Measurements from ENCODE around the gene FAM110C. TPM values are rescaled to one million over a fixed set of nuclear protein-coding genes. Genes with fewer than 3 reads are reported as not detected.
"Not testable (repeated sequence)": the region's sequence is repeated elsewhere in the genome, so short reads cannot be mapped to it uniquely, and the experiment has no call there.

FAM110C gene, protein sequence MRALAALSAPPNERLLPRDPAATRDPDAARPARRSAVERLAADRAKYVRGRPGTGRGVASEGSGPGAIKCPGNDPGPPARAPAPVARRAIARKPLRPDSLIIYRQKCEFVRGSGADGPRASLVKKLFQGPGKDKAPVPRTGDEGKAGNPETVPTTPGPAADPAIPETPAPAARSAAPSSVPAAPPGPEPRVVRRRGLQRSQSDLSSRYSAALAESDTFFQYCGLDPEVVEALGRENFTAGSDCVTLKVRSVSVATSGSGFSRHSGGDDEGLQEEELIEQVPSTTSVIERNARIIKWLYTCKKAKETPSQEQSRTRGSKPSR
- total RNA-seq, result 21.8 TPM

DNA sequence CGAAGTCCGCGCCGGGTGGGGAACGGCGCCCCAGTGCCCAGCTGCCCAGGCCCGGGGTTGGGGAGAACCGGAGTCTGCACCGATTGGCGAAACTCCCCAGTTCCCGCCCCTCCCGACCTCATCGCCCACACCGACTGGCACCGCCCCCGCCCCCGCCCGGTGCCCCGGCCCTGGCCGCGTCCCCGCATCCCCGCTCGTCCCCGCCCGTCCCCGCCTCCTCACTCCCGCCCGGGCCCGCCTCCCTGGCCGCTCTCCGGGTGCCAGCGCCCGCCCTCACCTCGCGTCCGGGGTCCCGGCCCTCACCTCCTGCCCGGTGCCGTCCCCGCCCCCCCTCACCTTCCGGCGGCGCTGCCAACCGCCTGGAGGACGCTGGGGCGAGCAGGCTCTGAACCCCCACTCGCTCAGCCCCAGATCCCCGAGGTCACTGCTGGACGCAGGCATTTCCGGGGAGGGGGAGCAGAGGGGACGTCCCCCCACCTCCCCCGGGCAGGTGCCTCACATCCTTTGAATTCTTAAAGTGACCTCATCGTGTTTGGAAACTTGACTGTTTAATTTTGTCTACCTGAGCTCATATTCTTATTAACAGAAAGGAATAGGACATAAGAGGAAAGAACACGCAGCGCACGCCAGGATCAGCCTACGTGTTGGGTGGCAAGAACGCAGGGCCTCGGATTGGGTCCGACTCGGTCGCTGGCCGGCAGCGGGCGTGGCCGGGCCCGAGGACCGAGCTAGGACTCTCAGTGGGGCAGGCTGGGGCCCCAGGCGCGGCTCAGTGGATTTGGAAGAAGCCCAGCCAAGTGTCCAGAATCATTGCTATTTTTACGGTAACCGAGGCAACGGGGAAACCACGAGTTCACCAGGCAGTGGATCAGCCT, at the start of gene FAM110C:
Gene FAM110C, minus strand, starts transcription at position 35 of the 875 bp plus-strand sequence. CDS start 120 bp downstream, outside the sequence.
- DNase-seq (ENCODE audit: low spot score), result peak; percentile 86

DNA sequence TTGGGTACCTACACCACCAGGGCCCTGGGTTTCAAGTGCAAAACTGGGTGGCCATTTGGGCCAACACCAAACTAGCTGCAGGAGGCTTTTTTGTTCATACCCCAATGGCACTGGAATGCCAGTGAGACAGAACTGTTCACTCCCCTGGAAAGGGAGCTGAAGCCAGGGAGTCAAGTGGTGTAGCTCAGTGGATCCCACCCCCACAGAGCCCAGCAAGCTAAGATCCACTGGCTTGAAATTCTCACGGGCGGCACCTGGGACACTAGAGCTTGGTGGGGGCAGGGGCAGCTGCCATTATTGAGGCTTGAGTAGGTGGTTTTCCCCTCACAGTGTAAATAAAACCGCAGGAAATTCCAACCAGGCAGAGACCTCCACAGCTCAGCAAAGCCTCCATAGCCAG, 46.0 kb upstream of the FAM110C start:
- DNase-seq (ENCODE audit: low spot score), result no peak

DNA sequence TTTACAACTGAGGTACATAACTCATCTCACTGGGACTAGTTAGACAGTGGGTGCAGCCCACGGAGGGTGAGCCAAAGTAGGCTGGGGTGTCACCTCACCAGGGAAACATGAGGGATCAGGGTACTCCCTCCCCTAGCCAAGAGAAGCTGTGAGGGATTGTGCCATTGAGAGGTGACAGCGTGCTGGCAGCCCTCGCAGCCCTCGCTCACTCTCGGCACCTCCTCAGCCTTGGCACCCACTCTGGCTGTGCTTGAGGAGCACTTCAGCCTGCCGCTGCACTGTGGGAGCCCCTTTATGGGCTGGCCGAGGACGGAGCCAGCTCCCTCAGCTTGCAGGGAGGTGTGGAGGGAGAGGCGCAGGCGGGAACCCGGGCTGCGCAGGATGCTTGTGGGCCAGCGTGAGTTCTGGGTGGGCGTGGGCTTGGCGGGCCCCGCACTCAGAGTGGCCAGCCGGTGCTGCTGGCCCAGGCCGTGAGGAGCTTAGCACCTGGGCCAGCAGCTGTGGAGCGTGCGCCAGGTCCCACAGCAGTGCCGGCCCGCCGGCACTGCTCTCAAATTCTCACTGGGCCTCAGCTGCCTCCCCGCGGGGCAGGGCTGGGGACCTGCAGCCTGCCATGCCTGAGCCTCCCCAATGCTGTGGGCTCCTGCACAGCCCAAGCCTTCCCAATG, 44.5 kb upstream of the FAM110C start:
- no peak for DNase-seq (ENCODE audit: low spot score)

DNA sequence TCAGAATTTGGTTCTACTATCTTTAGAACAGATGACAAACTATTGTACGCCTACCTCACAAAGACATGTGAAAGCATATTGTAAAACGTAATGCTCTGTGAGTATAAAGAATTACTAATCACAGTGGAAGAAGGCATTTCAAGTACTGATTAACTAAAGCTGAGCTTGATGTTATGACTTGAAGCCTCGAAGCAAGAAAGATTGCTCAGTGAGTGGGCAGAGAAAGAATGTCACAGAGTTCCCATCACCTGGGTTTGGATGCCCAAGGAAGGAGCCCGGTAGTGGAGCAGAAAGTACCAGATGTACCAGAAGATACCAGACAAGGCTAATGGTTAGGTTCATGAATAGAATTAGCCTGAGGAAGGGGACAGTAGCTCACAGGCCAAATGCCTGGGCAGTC, 39.5 kb upstream of the FAM110C start:
- DNase-seq (ENCODE audit: low spot score), result no peak

DNA sequence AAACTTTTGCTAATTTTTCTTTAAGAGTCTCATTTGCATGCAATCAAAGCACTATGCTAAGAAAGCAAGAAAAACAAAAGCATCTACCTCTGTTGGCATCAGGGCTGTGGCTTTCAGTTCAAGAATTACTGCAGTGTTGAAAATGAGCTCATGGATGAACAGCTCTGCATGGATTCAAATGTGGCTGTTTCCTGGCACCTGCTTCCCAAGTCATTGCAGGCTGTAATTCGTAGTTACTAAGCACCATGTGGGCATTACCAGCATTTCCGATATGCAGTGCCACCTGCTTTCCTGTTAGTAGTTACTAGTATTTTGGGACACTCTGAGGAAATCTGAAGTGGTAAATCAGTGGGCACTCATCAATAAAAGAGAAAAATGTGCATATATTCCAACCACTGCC, 37.8 kb upstream of the FAM110C start:
- DNase-seq (ENCODE audit: low spot score), result no peak

DNA sequence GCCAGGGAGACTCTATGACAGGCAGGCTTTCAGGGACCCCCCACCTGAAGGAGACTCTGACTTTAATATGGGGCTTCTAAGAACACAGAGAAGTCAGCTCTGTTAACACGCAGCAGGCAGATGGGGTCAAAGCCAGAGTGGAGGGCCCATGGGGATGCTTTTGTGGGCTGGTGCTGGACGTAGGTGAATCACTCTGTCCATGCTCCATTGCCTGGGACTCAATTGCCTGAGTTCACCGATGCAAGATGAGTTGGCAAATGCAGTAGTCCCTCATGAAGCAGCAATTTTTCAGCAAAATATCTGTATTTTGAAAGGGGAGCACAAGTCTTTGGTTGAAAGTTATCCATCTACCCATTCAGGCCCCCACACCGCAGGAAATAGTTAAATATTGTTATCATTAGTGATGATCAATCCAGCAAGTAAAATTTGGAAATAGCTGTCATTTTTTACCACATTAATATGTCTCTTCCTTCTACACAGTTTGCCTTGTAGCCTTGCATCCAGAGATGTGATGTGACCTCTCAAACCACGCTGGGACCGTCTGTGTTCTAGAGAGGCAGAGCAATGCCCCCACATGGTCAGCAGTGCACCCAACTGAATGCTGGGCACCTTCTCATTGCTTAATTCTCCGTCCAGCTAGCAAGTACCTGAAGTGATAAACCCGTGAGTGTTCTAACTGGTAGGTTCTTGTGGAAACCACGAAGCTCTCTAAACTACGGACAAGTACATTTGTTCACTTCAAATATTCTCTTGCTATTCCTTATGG, 34.8 kb upstream of the FAM110C start:
- DNase-seq (ENCODE audit: low spot score), result no peak

DNA sequence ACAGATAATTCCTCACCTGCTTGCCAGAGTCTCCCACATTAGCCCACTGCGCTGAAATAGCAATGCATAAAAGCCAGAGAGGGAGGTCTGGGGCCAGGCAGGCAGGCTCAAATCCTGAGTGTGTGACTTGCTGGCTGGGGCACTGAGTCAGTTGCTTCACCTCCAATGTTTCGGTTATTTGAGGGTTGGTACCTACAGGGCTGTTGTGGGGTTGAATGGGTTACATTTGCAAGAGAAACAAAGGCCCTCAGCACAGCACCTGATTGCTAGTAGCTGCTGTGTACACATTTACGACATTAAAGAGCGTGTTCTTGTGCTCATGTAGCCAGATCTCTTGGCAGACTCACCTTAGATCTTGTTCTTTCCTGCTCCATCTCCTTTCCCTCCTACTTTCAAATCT, 34.1 kb upstream of the FAM110C start:
- DNase-seq (ENCODE audit: low spot score), result no peak

DNA sequence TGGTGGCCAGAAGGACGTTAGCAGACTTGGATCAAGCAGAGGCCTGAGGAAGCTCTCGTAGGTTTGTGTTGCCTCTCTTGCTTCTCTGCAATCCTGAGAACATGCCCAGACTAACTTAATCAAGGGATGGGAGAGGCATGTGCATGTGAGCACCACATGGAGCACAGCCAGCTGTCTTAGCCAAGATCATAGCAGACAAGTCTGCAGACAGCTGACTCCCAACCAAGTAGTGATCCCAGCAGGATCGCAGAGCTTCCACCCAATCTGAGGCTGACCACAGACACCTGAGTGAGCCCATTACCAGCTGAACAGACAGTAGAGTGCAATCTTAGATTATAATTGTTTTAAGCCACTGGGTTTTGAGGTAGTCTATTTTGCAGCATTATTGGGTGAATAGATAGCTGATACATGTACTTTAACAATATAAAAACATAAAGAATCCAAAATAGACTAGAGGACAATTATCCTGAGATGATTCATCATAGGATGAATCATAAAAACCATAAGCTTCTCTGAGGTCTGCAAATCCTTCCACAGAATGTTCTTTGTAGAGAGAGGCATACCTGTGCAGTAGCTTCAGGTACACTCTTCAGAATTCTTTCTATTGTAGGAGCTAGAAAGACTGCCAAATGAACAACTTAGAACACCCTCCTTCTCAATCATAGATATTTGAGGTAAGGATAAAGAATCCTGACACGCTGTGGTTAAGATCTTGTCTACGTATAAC, 25.2 kb upstream of the FAM110C start:
- no peak for DNase-seq (ENCODE audit: low spot score)

DNA sequence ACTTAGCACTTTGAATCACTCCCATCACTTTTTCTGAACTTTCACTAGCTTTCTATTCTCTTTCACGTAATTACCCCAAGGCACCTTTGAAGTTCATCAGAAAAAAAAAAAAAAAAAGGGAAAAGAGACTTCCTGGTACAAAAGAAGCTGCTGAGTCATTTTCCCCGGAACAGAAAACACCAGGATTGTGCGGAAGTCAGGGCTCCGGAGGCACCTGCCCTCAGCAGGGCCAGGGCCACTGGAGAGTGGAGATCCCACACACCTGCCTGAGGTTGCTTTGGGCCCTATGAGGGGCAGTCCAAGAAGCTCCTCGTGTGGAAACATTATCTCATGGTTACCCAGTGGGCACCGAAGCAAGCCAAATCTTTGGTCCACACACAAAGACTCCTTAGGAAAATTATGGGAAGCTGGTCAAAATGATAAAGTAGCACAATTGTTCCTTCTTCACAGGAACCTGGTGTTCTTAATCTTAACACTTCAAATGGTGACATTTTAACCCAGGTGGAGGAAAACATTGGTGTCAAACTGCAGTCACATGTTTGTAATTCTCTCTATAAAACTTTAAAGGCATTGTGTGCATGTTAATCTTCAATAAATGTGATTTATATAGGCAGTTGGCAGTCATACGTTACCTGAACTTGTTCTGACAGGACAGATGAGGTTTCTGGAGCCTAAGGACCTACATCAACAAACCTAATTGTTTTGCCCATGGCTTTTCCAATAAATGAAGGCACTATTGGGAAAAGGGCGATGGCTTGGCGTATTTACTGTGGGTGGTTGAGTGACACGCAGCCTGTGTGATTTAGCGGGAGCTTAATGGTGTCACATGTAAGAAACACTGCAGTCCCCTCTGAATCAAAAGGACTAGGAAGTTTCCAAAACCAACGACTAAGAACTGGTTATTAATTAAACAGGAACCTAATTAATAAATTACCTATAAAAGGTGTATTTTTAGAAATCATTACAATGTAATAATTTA, 23.4 kb upstream of the FAM110C start:
- DNase-seq (ENCODE audit: low spot score), result no peak

DNA sequence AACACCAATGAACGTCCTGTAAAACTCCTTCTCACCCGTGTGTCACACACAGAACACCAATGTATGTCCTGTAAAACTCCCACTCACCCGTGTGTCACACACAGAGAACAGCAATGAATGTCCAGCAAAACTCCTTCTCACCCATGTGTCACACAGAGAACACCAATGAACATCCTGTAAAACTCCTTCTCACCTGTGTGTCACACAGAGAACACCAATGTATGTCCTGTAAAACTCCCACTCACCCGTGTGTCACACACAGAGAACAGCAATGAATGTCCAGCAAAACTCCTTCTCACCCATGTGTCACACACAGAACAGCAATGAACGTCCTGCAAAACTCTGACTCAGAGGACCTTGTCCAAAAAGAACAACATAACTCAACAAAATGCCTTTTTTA, 22.3 kb upstream of the FAM110C start:
- not testable (repeated sequence) for DNase-seq (ENCODE audit: low spot score)

DNA sequence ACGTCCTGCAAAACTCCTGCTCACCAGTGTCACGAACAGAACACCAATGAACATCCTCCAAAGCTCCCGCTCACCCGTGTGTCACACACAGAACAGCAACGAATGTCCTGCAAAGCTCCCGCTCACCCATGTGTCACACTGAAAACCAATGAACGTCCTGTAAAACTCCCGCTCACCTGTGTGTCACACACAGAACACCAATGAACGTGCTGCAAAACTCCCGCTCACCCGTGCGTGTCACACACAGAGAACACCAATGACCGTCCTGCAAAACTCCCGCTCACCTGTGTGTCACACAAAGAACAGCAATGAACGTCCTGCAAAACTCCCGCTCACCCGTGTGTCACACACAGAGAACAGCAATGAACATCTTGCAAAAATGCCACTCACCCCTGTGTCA, 20.5 kb upstream of the FAM110C start:
- no peak for DNase-seq (ENCODE audit: low spot score)

DNA sequence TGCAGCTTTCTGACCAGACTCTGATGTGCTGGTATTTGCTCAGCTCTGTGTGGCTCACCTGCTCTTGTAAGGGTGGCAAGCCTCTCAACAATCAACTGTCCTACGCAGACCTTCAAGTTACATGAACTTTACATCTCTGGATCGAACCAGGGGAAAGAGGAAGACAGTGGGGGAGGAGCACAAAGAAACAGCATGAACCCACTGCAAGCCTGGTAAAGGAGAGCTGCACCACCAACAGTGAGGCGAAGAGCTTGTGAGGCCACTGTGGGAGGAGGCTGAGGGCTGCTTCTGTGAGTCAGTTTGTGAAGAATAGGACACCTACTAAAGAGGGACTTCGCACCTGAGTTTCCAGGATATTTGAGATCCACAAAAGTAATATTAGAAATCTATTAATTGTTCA, 18.8 kb upstream of the FAM110C start:
- DNase-seq (ENCODE audit: low spot score), result no peak

DNA sequence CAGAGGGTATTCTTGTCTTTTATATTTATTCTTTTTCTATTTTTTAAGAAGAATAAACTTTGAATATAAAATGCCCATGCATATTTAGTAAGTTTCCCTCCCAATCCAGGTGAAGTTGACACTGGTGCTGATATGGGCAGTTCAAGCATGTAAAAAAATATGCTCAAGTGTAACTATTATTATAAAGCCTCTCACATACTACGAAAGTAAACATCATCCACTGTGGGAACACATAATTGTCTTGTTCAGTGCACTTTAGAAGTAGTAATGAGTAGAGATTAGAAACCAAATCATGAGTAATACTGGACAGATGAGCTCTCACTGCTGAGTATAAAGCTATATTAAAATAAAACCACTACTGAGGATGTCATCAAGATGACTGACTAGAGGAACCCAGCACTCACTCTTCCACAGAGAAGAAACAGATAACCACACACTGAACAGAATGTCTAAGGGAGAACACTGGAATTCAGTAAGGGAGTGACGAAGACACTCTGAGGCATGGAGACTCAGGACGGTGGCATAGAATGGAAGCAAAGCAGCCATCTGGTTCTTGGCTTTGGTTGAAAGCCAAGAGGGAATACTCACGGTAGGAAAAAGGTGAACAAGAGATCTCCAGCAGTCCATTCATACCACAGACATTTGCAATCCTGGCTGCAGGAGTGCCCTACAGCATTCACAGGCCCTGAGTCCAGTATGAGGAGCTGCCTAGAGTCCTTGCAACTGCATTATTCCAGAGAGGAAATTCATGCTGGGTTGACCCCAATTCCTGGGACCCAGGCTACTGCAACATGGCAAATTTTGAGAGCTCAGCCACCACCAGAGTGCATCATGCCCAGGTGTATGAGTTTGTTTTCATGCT, 9.5 kb upstream of the FAM110C start:
- no peak for DNase-seq (ENCODE audit: low spot score)

DNA sequence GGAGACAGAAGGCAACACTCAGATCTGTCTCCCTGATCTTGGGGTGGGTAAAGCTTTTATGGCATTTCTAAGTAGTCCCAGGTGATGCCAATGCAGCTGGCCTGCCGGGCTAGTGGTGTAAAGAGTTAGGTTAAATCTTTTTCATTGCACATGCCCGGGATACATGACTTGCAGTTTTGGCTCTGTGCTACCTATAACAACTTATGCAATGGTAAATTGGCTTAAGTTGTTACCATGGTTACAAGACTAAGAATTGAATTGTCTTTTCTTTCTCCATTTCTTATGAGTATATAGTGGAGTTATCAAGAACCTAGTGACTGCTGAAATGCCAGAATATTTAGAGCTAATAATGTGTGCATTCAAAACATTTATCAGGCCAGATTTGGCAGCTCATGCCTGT, 5.3 kb upstream of the FAM110C start:
- no peak for DNase-seq (ENCODE audit: low spot score)

DNA sequence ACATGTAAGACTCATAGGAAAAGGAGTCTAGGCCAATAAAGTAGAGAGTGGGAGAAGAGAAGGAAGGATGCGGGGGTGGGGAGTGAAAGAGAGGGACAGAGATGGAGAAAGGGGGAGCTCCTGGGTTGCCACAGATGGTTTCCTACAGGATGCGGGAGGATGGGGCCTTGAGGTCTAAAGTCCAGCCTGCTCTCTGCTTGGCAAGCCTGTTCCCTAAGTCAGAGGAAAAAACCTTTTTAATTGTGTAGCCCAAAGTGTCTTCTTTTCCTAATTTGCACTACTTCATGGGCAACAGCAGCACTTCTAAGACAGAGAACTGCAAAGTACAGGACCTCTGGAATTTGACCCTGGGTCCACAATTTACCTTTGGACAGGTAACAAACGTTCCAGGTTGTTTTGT, 1.4 kb upstream of the FAM110C start:
- no peak for DNase-seq (ENCODE audit: low spot score)

DNA sequence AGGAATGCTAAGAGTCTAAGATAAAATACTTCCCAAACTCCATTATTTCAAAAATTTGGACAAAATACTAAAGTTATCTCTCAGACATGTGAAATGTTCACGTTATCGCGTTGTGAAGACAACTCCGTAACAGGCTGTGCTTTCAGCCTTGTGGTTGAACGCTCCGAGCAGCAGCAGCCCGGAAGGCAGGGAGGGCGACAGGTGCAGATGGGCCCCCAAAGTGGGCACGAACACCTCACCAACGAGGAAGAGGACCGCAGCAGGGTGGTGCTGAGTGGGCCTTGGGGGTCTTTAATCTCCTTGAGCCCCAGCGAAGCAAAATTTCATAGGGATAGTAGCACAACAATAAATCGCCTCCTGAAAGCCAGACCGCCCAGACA, 1.0 kb upstream of the FAM110C start:
- DNase-seq (ENCODE audit: low spot score), result no peak

DNA sequence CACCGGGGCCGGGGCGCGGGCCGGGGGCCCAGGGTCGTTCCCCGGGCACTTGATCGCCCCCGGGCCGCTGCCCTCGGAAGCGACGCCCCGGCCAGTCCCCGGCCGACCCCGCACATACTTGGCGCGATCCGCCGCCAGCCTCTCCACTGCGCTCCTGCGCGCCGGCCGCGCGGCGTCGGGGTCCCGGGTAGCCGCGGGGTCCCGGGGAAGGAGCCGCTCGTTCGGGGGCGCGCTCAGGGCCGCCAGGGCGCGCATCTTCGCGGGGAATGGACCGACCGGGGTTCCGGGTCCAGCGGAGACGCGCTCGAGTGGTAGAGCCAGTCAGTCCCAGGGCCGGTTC, 204 bp downstream of the FAM110C start:
- no peak for DNase-seq (ENCODE audit: low spot score)

DNA sequence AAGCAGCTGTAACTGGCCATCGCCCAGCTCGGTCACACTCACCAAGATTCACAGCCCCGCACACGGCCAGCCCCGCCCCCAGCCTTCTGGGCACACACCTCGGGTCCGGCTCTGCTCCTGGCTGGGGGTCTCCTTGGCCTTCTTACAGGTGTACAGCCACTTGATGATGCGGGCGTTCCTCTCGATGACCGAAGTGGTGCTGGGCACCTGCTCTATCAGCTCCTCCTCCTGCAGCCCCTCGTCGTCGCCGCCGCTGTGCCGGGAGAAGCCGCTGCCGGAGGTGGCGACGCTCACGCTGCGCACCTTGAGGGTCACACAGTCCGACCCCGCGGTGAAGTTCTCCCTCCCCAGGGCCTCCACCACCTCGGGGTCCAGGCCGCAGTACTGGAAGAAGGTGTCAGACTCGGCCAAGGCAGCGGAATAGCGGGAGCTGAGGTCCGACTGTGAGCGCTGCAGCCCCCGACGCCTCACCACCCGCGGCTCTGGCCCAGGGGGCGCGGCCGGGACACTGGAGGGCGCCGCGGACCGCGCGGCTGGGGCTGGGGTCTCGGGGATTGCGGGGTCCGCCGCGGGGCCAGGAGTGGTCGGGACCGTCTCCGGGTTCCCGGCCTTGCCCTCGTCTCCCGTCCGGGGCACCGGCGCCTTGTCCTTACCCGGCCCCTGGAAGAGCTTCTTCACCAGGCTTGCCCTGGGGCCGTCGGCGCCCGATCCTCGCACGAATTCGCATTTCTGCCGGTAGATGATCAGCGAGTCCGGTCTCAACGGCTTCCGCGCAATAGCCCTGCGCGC, 769 bp downstream of the FAM110C start:
- no peak for DNase-seq (ENCODE audit: low spot score)

Data from ureter (tissue), 1 donor.